Activated naive CD4-positive, alpha-beta T cell treated with anti-CD3 and anti-CD28 coated beads, Interleukin-2, amount 50 U/mL, for 72 hours (primary cell): ENCODE measurements around the gene LGI1. TPM values are rescaled to one million over a fixed set of nuclear protein-coding genes. Genes with fewer than 3 reads are reported as not detected.

Experiments
- ATAC-seq, 2 donors: fragments of 150-1000 bp; cut with Tn5 transposase; 2 replicates each; pipeline ENCODE4 v1.10.0; 2021; ENCODE audit warnings: mild to moderate bottlenecking in 2 of 2, moderate library complexity in 2 of 2
- DNase-seq, 2 donors: peaks; one replicate each; pipeline ENCODE4 v3.0.0; 2021 to 2022; ENCODE audit warnings: low spot score in 2 of 2
- H3K27ac Mint-ChIP-seq, 2 donors: one replicate each; pipeline ENCODE4 v1.8.0; 2022; ENCODE audit warnings: mild to moderate bottlenecking in 2 of 2, mixed read lengths in 2 of 2
- H3K36me3 Mint-ChIP-seq, 2 donors: one replicate each; pipeline ENCODE4 v1.8.0; 2022; ENCODE audit warnings: mixed read lengths in 2 of 2
- H3K9me3 Mint-ChIP-seq, 2 donors: one replicate each; pipeline ENCODE4 v1.8.0; 2022; ENCODE audit warnings: mixed read lengths in 2 of 2
- total RNA-seq, 2 donors: library from RNA; stranded (reverse); gene quantifications; one replicate each; pipeline ENCODE4 v1.2.3, GENCODE V29; 2022

Gene LGI1
- total RNA-seq, 2 donors from 2014 or later, result not detected

- H3K27ac Mint-ChIP-seq, result no peak overlapping the region
- no peak for DNase-seq
- H3K36me3 Mint-ChIP-seq, result no peaks in the 10 kb centered on the region
- H3K9me3 Mint-ChIP-seq, result no peaks in the 10 kb centered on the region
- no peak for ATAC-seq
These were observed 17.6 kb downstream of the LGI1 start for GRCh38 chr10:93775356-93775755.

GRCh38 chr10:93777092-93777491 is 19.4 kb downstream of the LGI1 start:
- Mint-ChIP-seq H3K36me3 (no peaks in the 10 kb centered on the region), H3K27ac (no peak overlapping the region), H3K9me3 (no peaks in the 10 kb centered on the region)
- DNase-seq (no peak), ATAC-seq (no peak)

GRCh38 chr10:93784059-93784458 is 26.3 kb downstream of the LGI1 start:
- no peaks in the 10 kb centered on the region for H3K9me3 Mint-ChIP-seq
- no peak overlapping the region for H3K27ac Mint-ChIP-seq
- no peak for ATAC-seq
- DNase-seq, result no peak
- no peaks in the 10 kb centered on the region for H3K36me3 Mint-ChIP-seq

GRCh38 chr10:93788413-93789208 is 30.9 kb downstream of the LGI1 start:
- H3K36me3 Mint-ChIP-seq, result no peaks in the 10 kb centered on the region
- no peaks in the 10 kb centered on the region for H3K9me3 Mint-ChIP-seq
- no peak overlapping the region for H3K27ac Mint-ChIP-seq
- no peak for ATAC-seq
- DNase-seq, result no peak

GRCh38 chr10:93790439-93790838 is 32.7 kb downstream of the LGI1 start:
- no peak for DNase-seq
- no peak overlapping the region for H3K27ac Mint-ChIP-seq

GRCh38 chr10:93796167-93796566 is 38.4 kb downstream of the LGI1 start:
- H3K9me3 Mint-ChIP-seq, result no peaks in the 10 kb centered on the region
- ATAC-seq, result no peak
- H3K27ac Mint-ChIP-seq, result no peak overlapping the region
- no peak for DNase-seq
- H3K36me3 Mint-ChIP-seq, result no peaks in the 10 kb centered on the region

More at GRCh38 chr10:93790439-93790838, 32.7 kb downstream of the LGI1 start:
- ATAC-seq, result no peak
- Mint-ChIP-seq H3K9me3 (no peaks in the 10 kb centered on the region), H3K36me3 (no peaks in the 10 kb centered on the region)

- no peak for ATAC-seq
- H3K9me3 Mint-ChIP-seq, result no peaks in the 10 kb centered on the region
- no peaks in the 10 kb centered on the region for H3K36me3 Mint-ChIP-seq
- DNase-seq, result no peak
- no peak overlapping the region for H3K27ac Mint-ChIP-seq
These were observed 40.1 kb downstream of the LGI1 start for GRCh38 chr10:93797825-93798224.

- DNase-seq (no peak), ATAC-seq (no peak)
- H3K9me3 Mint-ChIP-seq, result no peaks in the 10 kb centered on the region
- no peaks in the 10 kb centered on the region for H3K36me3 Mint-ChIP-seq
- no peak overlapping the region for H3K27ac Mint-ChIP-seq
These were observed 41.5 kb downstream of the LGI1 start for GRCh38 chr10:93799155-93799708.

- Mint-ChIP-seq H3K9me3 (no peaks in the 10 kb centered on the region), H3K27ac (no peak overlapping the region), H3K36me3 (no peaks in the 10 kb centered on the region)
- no peak for ATAC-seq
- DNase-seq, result no peak
These were observed 46.5 kb downstream of the LGI1 start for GRCh38 chr10:93804200-93804599.

GRCh38 chr10:93806903-93807302 is 49.2 kb downstream of the LGI1 start:
- DNase-seq (no peak), ATAC-seq (no peak)
- H3K36me3 Mint-ChIP-seq, result no peaks in the 10 kb centered on the region
- no peaks in the 10 kb centered on the region for H3K9me3 Mint-ChIP-seq
- no peak overlapping the region for H3K27ac Mint-ChIP-seq

GRCh38 chr10:93807371-93807770 is 49.6 kb downstream of the LGI1 start:
- no peak for DNase-seq
- ATAC-seq, result no peak
- Mint-ChIP-seq H3K9me3 (no peaks in the 10 kb centered on the region), H3K27ac (no peak overlapping the region), H3K36me3 (no peaks in the 10 kb centered on the region)

GRCh38 chr10:93812659-93813338 is 55.1 kb downstream of the LGI1 start:
- H3K27ac Mint-ChIP-seq, result no peak overlapping the region
- no peaks in the 10 kb centered on the region for H3K9me3 Mint-ChIP-seq
- H3K36me3 Mint-ChIP-seq, result no peaks in the 10 kb centered on the region

GRCh38 chr10:93813507-93814465 is 56.0 kb downstream of the LGI1 start:
- peak; percentile 74 to 77 for ATAC-seq
- Mint-ChIP-seq H3K36me3 (no peaks in the 10 kb centered on the region), H3K27ac (no peak overlapping the region), H3K9me3 (no peaks in the 10 kb centered on the region)
- DNase-seq, result peak in 1 of 2 donors; percentile 43

More at GRCh38 chr10:93812659-93813338, 55.1 kb downstream of the LGI1 start:
- ATAC-seq (no peak), DNase-seq (no peak)

GRCh38 chr10:93815304-93816096 is 57.8 kb downstream of the LGI1 start:
- Mint-ChIP-seq H3K27ac (no peak overlapping the region), H3K9me3 (no peaks in the 10 kb centered on the region), H3K36me3 (no peaks in the 10 kb centered on the region)
- ATAC-seq, result no peak
- DNase-seq, result no peak

GRCh38 chr10:93816123-93816747 is 58.5 kb downstream of the LGI1 start:
- Mint-ChIP-seq H3K9me3 (no peaks in the 10 kb centered on the region), H3K27ac (no peak overlapping the region), H3K36me3 (no peaks in the 10 kb centered on the region)
- ATAC-seq, result peak; percentile 54 to 74
- DNase-seq, result peak in 1 of 2 donors; percentile 36
